GM10266 (cell line): ENCODE results near the gene TTLL3.
"Not testable (repeated sequence)": the region's sequence is repeated elsewhere in the genome, so short reads cannot be mapped to it uniquely, and the experiment has no call there.

Experiments used
- DNase-seq: peaks from one replicate; pipeline ENCODE4 v3.0.0; 2012; ENCODE audit errors: extremely low spot score
- TF ChIP-seq, protein P1 (sequence below): IDR thresholded peaks from 2 replicates; pipeline ENCODE4 v1.5.1; 2012; ENCODE audit warnings: mild to moderate bottlenecking, low read depth; ENCODE audit not compliant: control insufficient read depth, insufficient read depth; ENCODE audit errors: missing control alignments

The TTLL3 gene

DNA sequence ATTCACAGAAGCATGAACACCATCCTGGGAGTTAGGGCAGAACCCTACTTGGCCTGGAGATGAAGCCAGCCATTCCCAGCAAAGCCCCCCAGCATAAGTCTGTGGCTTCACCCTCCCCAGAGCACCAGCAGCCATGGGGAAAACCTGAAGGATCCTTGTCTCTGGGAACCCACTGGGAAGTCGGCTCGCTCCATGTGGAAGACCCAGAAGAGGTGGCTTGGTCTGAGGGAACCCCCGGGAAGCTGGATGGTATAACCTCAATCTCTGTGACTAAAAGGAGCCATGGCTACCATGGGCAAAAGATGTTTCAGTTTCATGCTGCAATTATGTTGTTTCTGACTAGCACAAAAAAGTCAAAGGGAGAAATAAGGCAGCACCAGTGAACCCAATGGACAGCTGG is 45.5 kb downstream of the TTLL3 start:
- TF ChIP-seq, protein P1, sequence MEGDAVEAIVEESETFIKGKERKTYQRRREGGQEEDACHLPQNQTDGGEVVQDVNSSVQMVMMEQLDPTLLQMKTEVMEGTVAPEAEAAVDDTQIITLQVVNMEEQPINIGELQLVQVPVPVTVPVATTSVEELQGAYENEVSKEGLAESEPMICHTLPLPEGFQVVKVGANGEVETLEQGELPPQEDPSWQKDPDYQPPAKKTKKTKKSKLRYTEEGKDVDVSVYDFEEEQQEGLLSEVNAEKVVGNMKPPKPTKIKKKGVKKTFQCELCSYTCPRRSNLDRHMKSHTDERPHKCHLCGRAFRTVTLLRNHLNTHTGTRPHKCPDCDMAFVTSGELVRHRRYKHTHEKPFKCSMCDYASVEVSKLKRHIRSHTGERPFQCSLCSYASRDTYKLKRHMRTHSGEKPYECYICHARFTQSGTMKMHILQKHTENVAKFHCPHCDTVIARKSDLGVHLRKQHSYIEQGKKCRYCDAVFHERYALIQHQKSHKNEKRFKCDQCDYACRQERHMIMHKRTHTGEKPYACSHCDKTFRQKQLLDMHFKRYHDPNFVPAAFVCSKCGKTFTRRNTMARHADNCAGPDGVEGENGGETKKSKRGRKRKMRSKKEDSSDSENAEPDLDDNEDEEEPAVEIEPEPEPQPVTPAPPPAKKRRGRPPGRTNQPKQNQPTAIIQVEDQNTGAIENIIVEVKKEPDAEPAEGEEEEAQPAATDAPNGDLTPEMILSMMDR: no peak
- DNase-seq: no peak

DNA sequence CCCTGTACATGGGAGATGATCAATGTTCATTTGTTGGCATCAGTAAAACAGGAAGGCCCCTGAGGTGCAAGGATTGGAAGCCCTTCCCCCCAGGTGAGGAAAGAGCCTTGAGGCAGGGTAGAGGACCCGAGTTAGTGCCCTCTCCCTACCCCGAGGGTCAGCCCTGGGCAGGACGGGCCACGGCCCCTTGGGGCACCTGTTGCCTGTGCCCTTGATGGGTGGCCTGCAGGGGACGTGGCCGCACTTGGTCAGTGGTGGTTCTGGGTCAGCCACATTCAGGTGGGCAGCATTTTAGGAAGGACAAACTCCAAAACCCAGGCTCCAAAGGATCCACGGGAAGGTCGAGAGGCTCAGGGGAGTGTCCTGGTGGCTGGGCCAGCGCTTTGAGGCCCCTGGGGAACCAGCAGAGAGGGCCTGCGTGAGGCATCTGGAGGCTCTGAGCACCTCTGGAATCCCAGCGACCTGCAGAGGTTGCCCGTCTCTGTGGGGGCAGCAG is 49.5 kb downstream of the TTLL3 start:
- DNase-seq: no peak
- TF ChIP-seq, protein P1: no peak

DNA sequence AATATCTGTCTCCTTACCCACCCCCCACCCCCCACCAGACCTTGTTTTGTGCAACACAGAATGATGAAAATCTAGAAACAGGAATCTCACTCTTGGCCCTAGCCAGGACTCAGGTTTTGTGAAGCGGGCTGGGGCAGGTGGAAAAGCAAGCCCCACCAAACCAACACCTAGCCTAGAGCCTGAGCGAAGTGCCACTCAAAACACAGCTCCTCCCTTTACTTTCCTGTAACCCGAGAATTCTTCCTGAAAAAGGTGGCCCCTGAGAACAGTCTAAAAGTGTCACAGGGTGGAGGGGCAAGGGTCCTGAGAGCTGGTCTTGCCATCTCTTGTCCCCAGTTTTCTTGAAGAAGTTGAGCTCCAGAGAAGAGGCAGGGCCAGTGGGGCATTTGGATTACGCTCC is 51.1 kb downstream of the TTLL3 start:
- TF ChIP-seq, protein P1: no peak
- no peak for DNase-seq

DNA sequence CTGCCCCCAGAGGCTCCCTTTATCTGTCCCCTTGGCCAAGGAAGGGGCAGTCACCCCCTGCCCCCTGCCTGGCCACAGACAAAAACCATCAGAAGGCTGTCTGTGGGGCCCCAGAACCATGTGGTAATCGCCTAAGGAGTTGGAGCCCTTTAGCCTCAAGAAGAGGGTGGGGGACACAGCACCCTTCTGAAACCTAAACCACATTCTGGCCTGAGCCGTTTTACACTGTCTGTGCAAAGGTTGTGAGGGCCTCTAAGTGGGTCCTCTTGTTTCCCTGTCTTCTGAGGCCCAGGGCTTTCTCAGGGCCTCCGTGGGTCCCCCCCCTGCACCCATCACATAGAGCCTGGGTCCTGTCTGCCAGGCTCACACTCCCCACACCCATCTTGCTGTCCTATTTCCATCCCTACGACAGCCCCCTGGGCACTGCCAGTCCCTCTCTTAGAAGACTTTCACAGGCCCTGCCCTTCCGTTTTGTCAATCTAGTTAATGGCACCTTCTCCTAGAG is 51.6 kb downstream of the TTLL3 start:
- DNase-seq: no peak
- TF ChIP-seq, protein P1: no peak

DNA sequence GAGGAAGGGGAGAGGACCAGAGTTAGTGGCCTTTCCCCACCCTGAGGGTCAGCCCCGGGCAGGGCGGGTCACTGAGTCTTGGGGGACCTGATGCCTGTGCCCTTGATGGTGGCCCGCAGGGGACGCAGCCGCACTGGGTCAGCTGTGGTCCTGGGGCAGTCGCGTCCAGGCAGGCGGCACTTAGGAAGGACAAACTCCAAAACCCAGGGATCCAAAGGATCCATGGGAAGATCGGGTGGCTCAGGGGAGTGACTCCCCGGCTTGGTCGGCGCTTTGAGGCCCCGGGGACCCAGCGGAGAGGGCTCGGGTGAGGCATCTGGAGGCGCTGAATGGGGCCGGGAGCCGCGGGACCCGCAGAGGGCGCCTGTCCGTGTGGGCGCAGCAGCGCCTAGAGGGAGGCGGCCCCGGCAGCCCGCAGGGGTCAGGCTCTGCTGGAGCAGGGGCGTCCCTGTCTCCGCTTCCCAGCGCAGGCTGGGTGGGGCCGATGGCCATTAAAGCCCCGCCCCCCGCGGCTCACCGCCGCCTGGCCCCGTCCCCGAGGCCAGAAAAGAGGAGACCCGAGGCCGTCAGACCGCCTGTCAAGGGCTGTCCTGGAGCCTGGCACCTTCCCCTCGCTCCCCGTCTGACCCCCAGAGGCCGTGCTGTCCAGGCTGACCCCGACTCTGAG is 52.5 kb downstream of the TTLL3 start:
- no peak for DNase-seq
- TF ChIP-seq, protein P1: peak; percentile 39

DNA sequence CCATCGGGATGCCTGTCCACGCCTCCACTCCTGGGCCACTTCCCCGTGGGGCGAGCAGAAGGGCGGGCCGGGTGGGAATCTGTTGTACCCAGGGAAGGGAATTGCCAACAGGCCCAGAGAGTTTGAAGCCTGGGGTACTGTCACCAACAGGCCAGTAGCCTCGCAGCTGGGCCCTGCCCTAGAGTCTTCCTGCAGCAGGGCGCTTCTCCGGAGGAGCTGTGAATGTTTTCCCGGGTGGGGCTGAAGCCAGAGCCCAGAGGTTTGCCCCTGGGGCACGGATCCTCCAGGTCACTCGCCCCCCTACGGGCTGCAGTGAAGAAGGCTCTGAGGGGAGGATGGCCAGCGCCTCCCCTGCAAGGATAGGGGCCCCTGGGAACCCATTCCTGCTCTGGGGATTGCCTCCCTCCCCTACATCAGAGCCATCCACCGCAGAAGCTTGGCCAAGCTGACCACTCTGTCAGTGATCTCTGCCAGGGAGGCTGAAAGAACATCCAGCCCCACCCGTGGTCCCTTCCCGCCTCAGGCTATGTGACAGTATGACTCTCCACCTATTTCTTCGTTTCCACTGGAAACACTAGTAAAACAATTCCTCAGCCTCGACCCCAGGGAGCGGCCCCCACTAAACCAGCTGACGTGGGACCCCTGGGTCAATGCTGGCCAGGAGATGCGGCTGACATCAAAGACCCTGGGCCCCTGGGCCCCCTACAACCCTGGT is 53.2 kb downstream of the TTLL3 start:
- TF ChIP-seq, protein P1: no peak
- DNase-seq: no peak

DNA sequence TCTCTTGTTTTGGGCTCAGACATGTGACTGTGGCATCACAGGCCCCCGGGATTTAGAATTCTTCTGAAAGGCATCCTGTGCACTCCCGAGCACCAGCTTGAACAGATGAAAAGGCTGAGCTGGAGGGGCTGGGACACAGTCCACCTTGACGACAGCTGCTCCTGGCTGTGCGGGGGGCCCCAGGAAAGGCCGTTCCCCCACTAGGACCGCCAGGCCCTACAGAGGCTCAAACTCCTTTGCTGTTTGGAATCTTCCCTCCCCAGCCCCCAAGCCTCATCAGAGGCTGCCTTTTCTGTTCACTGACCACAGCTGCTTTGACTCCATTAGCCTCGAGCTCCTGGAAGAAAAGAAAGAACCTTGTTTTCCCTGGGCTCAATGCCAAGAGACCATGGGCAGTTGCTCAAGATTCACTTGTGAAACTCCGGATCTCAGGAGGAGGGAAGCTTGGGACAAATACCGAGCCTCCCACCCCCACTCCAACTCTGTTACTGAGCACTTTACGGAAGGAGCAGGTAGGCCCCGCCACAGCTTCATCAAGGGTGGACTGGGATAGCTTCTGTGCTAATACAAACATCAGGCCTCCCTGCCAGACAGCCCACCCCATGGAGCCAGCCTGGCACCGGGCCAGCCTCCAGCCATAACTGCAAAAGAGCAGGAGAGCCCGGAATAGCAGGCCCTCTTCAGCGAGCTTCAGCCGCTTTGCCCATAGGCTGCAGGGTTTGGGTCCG is 54.3 kb downstream of the TTLL3 start:
- no peak for DNase-seq
- TF ChIP-seq, protein P1: no peak

DNA sequence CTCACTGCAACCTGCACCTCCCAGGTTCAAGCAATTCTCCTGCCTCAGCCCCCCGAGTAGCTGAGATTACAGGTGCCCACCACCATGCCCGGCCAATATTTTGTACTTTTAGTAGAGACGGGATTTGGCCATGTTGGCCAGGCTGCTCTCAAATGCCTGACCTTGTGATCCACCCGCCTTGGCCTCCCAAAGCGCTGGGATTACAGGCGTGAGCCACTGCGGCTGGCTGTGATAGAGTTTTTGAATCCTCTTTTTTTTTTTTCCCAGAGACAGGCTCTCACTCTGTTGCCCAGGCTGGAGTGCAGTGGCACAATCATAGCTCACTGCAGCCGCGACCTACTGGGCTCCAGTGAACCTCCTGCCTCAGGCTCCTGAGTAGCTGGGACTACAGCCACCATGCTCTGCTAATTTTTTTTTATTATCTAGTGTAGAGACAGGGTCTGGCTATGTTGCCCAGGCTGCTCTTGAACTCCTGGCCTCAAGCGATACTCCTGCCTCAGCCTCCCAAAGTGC is 55.1 kb downstream of the TTLL3 start:
- not testable (repeated sequence) for DNase-seq
